ENCODE measurements around the gene CCDC106.

The CCDC106 gene

DNA sequence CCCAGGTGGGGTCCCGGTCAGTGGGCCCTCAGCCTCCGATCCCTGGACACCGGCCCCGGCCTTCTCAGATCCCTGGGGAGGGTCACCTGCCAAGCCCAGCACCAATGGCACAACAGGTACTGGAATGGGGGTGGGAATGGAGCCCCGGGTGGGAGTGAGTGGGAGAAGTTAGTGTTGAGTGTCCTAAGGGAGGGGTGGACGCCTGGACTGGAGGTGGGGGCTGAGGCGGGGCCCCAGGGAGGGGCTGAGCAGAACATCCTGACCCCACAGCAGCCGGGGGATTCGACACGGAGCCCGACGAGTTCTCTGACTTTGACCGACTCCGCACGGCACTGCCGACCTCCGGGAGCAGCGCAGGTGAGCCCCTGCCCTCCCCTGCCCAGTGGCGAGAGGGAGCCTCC is 44.7 kb downstream of the CCDC106 start:
- Histone ChIP-seq H3K36me3 (ENCODE audit: insufficient read depth, low read depth, low read length) (peaks cover 68% of the 10 kb centered on the region), H3K9ac (ENCODE audit: low read depth, low read length) (no peak overlapping the region), H3K9me3 (ENCODE audit: insufficient read depth, low read depth, low read length) (no peaks in the 10 kb centered on the region), H3K4me3 (ENCODE audit: low read length) (no peak overlapping the region), H3K4me1 (ENCODE audit: insufficient read depth, low read length) (no peaks in the 10 kb centered on the region), H3K27me3 (ENCODE audit: insufficient read depth, low read length) (no peaks in the 10 kb centered on the region), H3K27ac (ENCODE audit: low read length) (no peak overlapping the region)

DNA sequence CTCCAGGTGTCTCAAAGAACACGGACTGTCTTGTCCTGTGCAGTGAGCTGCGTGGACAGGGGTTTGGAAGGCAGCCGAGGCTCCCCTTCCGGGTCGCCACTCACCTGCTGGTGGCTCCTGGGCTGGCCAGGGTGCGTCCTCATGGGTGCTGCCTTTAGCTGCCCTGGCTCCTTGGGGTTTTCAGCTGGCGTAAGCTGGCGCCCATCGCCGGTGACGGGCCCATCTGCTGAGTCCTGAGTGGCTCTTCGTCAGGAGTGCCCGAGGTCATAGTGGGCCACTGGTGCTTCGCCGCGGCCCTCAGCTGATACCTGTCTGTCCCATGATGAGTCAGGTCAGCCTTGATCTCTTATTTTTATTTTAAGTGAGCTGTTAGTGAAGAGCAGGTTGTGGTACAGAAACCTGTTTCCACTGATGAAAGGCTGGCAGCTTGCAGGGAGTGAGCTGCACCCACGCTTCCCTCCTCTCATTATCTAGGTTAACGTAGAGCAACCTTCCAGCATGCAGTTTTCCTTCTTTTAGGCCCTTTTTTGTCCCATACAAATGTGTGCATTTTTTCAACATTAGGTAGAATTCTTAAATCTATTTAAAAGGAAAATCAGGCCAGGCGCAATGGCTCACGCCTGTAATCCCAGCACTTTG is 45.4 kb downstream of the CCDC106 start:
- no peaks in the 10 kb centered on the region for H3K9me3 ChIP-seq (ENCODE audit: insufficient read depth, low read depth, low read length)
- H3K36me3 ChIP-seq (ENCODE audit: insufficient read depth, low read depth, low read length), result peaks cover 70% of the 10 kb centered on the region

DNA sequence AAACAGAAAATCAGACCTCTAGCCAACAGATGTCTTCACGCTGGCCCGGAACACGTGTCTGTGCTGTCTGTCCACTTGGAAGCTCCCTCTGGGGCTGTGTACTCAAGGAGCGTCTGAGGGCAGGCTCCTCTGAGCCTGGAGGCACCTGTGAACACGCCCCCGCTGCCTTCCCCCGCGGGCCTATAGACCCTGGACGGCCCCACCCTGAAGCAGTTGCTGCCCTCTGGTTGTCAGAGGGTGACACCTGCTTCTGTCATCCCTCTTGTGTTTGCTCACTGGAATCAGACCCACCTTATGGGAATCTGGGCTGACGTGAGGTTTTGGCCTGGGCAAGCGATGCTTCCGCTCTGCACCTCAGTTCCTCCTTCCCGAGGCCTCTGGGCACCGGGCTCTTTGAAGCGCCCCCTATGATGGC is 46.2 kb downstream of the CCDC106 start:
- H3K9ac ChIP-seq (ENCODE audit: low read depth, low read length), result no peak overlapping the region
- H3K27me3 ChIP-seq (ENCODE audit: insufficient read depth, low read length), result no peaks in the 10 kb centered on the region
- no peaks in the 10 kb centered on the region for H3K9me3 ChIP-seq (ENCODE audit: insufficient read depth, low read depth, low read length)
- no peak overlapping the region for H3K4me3 ChIP-seq (ENCODE audit: low read length)
- H3K27ac ChIP-seq (ENCODE audit: low read length), result no peak overlapping the region
- no peaks in the 10 kb centered on the region for H3K4me1 ChIP-seq (ENCODE audit: insufficient read depth, low read length)
- peaks cover 67% of the 10 kb centered on the region for H3K36me3 ChIP-seq (ENCODE audit: insufficient read depth, low read depth, low read length)

More for the DNA sequence above, 45.4 kb downstream of the CCDC106 start:
- no peaks in the 10 kb centered on the region for H3K4me1 ChIP-seq (ENCODE audit: insufficient read depth, low read length)
- no peak overlapping the region for H3K27ac ChIP-seq (ENCODE audit: low read length)
- no peak overlapping the region for H3K9ac ChIP-seq (ENCODE audit: low read depth, low read length)
- H3K27me3 ChIP-seq (ENCODE audit: insufficient read depth, low read length), result no peaks in the 10 kb centered on the region
- H3K4me3 ChIP-seq (ENCODE audit: low read length), result no peak overlapping the region

DNA sequence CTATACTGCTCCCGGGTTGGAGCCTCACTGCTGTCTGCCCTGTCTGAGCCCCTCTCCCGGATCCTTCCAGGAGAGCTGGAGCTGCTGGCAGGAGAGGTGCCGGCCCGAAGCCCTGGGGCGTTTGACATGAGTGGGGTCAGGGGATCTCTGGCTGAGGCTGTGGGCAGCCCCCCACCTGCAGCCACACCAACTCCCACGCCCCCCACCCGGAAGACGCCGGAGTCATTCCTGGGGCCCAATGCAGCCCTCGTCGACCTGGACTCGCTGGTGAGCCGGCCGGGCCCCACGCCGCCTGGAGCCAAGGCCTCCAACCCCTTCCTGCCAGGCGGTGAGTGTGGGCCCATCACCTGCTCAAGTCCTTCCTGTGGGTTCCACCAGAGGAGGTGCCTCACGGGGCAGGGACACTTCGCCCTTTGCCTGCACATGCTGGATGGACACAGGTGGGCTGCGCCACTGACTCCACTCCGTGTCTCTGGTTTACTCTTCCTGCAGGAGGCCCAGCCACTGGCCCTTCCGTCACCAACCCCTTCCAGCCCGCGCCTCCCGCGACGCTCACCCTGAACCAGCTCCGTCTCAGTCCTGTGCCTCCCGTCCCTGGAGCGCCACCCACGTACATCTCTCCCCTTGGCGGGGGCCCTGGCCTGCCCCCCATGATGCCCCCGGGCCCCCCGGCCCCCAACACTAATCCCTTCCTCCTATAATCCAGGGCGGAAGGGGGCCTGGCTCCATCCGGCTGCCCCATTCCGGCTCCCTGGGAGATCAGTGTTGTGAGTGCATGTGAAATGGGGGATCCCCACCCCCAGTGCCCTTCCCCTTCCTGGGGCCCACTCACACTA is 46.9 kb downstream of the CCDC106 start:
- Histone ChIP-seq H3K4me1 (ENCODE audit: insufficient read depth, low read length) (no peaks in the 10 kb centered on the region), H3K36me3 (ENCODE audit: insufficient read depth, low read depth, low read length) (peaks cover 62% of the 10 kb centered on the region), H3K4me3 (ENCODE audit: low read length) (no peak overlapping the region), H3K9ac (ENCODE audit: low read depth, low read length) (no peak overlapping the region), H3K9me3 (ENCODE audit: insufficient read depth, low read depth, low read length) (no peaks in the 10 kb centered on the region), H3K27ac (ENCODE audit: low read length) (no peak overlapping the region), H3K27me3 (ENCODE audit: insufficient read depth, low read length) (no peaks in the 10 kb centered on the region)

DNA sequence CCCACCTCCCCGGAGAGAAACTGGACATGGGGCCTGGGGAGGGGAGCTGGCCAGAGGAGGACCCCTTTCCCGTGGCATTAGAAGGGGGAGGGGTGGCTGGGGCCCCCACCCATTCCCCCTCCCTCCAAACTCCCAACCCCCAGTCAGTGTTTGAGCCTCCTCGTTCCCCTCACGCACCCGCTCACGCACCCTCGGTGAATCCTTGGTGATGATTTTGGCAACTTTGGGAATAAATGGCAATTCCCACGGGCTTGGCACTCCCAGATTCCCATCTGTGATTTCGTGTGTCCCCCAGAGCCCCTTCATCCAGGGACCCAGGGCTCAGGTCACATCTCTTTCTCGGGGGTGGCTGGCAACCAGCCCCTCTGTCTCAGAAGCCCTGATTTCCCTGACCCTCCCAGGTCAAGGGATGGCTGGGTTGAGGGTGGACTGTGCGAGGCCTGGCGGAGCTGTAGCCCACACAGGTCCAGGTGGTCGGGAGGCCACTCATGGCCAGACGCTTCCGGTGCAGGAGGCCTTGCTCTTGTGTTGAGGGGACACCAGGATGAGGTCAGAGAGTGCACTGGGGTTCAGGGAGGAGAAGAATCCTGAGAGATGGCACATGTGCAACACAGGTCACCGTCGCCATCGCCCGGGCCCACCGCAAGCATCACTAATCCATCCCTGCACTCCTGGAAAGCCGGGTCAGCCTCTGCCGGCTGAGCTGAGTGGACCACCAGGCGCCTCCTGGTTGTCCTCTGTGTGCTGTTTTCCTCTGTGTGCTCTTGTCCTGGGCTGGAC is 47.7 kb downstream of the CCDC106 start:
- Histone ChIP-seq H3K27me3 (ENCODE audit: insufficient read depth, low read length) (no peaks in the 10 kb centered on the region), H3K27ac (ENCODE audit: low read length) (no peak overlapping the region), H3K4me1 (ENCODE audit: insufficient read depth, low read length) (no peaks in the 10 kb centered on the region)

DNA sequence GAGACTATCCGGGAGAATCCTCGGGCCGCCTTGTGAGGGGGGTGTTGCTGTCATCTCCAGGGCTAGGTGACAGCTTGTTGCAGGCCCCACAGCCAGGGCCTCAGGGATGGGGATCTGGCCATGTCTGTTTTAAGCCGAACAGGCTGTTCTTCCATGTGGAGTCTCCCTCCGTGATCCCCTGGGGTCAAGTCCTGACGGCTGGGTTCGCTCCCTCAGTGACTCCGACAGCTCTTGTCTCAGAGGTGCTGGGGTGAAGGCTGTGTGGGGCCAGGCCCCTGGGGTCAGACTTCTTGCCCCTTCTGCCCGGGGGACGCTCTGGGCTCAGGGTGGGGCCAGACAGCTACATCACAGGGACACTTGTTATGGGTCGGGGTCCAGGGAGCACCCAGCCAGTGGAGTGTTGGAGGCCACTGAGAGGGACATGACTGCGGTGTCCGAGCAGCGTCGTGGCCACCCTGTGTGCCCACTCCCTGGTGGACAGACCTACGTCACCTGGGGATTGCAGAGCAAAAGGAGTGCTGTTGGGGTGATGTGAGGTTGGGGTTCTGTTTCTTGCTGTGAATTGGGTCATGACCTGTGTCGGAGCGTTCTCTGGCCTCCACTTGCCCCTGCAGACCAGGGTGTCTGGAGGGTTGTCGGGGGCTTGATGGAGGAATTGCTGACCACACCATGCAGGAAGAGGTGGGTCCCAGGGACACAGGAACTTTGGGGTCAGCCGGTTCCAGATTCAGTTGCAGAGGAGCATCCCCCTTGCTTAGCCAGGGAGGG is 48.5 kb downstream of the CCDC106 start:
- no peaks in the 10 kb centered on the region for H3K4me1 ChIP-seq (ENCODE audit: insufficient read depth, low read length)
- no peak overlapping the region for H3K9ac ChIP-seq (ENCODE audit: low read depth, low read length)
- H3K27ac ChIP-seq (ENCODE audit: low read length), result no peak overlapping the region
- H3K9me3 ChIP-seq (ENCODE audit: insufficient read depth, low read depth, low read length), result no peaks in the 10 kb centered on the region
- H3K27me3 ChIP-seq (ENCODE audit: insufficient read depth, low read length), result no peaks in the 10 kb centered on the region
- peaks cover 52% of the 10 kb centered on the region for H3K36me3 ChIP-seq (ENCODE audit: insufficient read depth, low read depth, low read length)
- H3K4me3 ChIP-seq (ENCODE audit: low read length), result no peak overlapping the region

More for the DNA sequence above, 47.7 kb downstream of the CCDC106 start:
- H3K9me3 ChIP-seq (ENCODE audit: insufficient read depth, low read depth, low read length), result no peaks in the 10 kb centered on the region
- H3K4me3 ChIP-seq (ENCODE audit: low read length), result no peak overlapping the region
- H3K36me3 ChIP-seq (ENCODE audit: insufficient read depth, low read depth, low read length), result peaks cover 54% of the 10 kb centered on the region
- no peak overlapping the region for H3K9ac ChIP-seq (ENCODE audit: low read depth, low read length)

DNA sequence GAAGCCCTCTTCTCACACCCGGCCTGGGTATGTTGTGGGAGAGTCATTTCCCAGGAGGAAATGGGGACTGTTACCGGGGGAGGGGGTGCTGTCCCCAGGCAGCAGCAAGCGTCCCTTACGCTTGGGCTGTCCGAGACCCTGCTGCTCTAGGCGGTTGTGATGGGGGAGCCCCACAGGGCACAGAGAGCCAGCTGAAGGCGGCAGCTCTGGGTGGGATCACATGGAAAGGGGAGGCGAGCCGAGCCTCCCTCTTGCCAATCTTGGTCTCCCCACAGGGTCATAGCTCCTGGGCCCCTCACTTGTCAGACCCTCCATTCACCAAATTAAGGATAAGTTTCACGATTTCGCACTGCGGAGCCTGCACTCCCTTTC is 49.0 kb downstream of the CCDC106 start:
- Histone ChIP-seq H3K4me3 (ENCODE audit: low read length) (no peak overlapping the region), H3K36me3 (ENCODE audit: insufficient read depth, low read depth, low read length) (peaks cover 52% of the 10 kb centered on the region), H3K27ac (ENCODE audit: low read length) (no peak overlapping the region), H3K9me3 (ENCODE audit: insufficient read depth, low read depth, low read length) (no peaks in the 10 kb centered on the region), H3K4me1 (ENCODE audit: insufficient read depth, low read length) (no peaks in the 10 kb centered on the region), H3K9ac (ENCODE audit: low read depth, low read length) (no peak overlapping the region), H3K27me3 (ENCODE audit: insufficient read depth, low read length) (no peaks in the 10 kb centered on the region)

DNA sequence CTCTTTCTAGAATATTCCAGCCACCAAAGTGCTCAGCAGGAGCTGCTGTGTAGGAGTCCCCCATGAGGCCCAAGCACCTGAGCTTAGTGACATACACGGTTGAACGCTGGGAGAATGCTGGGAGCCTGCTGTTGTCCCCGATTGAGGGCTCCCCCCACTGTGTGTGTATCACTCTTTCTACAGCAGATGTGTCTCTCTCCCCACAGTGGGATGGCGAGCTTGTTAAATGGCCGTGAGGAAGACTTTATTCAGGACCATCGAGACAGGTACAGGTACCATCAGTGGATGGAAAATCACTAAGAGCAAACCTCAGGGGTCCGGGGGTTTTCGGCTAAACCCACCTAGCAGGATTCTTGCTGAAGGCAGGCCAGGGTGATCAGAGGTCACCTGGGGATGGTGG is 49.7 kb downstream of the CCDC106 start:
- Histone ChIP-seq H3K9ac (ENCODE audit: low read depth, low read length) (no peak overlapping the region), H3K4me1 (ENCODE audit: insufficient read depth, low read length) (no peaks in the 10 kb centered on the region), H3K36me3 (ENCODE audit: insufficient read depth, low read depth, low read length) (peaks cover 52% of the 10 kb centered on the region), H3K27me3 (ENCODE audit: insufficient read depth, low read length) (no peaks in the 10 kb centered on the region), H3K27ac (ENCODE audit: low read length) (no peak overlapping the region), H3K4me3 (ENCODE audit: low read length) (no peak overlapping the region), H3K9me3 (ENCODE audit: insufficient read depth, low read depth, low read length) (peaks cover 5% of the 10 kb centered on the region; the same call in 1 of the 2 replicates)

DNA sequence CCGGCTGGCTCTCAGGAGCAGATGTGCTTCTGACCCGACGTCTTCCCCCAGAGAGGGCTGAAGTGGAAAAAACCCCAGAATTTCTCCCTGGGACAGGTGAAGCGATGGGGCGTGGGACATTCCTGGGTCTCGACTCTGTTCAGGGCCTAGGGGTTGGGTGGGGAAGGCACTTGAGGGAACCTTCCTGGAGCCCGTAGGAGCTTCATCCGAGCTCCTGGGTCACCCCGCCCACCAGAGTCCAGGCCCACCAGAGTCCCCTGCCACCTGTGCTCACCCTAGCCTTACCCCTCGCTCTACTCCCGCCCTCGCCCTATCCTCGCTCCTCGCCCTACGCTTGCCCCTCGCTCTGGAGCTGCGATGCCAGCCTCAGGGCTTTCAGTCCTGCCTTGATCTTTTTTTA is 50.2 kb downstream of the CCDC106 start:
- no peaks in the 10 kb centered on the region for H3K27me3 ChIP-seq (ENCODE audit: insufficient read depth, low read length)
- H3K4me1 ChIP-seq (ENCODE audit: insufficient read depth, low read length), result no peaks in the 10 kb centered on the region
- no peak overlapping the region for H3K9ac ChIP-seq (ENCODE audit: low read depth, low read length)
- H3K9me3 ChIP-seq (ENCODE audit: insufficient read depth, low read depth, low read length), result peaks cover 5% of the 10 kb centered on the region; the same call in 1 of the 2 replicates
- peaks cover 46% of the 10 kb centered on the region for H3K36me3 ChIP-seq (ENCODE audit: insufficient read depth, low read depth, low read length)
- H3K4me3 ChIP-seq (ENCODE audit: low read length), result no peak overlapping the region
- no peak overlapping the region for H3K27ac ChIP-seq (ENCODE audit: low read length)

DNA sequence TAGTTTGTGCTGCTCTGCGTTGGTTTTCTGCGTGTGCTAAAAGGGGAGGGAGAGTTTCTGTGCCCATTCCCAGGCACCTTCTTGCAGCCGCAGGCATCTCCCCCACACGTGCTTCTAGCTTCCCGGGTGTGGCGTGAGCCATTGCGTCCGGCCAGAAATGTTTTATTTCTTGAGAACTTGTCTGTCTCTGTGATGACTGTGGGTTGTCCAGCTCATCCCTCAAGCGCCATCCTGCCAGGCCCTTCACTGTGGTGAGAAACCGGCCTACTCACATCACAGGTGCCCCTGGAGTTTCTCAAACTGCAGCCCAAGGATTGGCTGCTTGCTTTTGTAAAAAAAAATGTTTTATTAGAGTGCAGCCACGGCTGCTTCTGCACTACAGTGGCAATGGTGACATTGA is 51.2 kb downstream of the CCDC106 start:
- H3K27me3 ChIP-seq (ENCODE audit: insufficient read depth, low read length), result no peaks in the 10 kb centered on the region
- no peak overlapping the region for H3K27ac ChIP-seq (ENCODE audit: low read length)
- H3K36me3 ChIP-seq (ENCODE audit: insufficient read depth, low read depth, low read length), result peaks cover 41% of the 10 kb centered on the region
- no peak overlapping the region for H3K9ac ChIP-seq (ENCODE audit: low read depth, low read length)
- H3K4me1 ChIP-seq (ENCODE audit: insufficient read depth, low read length), result no peaks in the 10 kb centered on the region
- H3K4me3 ChIP-seq (ENCODE audit: low read length), result no peak overlapping the region
- H3K9me3 ChIP-seq (ENCODE audit: insufficient read depth, low read depth, low read length), result peaks cover 14% of the 10 kb centered on the region

DNA sequence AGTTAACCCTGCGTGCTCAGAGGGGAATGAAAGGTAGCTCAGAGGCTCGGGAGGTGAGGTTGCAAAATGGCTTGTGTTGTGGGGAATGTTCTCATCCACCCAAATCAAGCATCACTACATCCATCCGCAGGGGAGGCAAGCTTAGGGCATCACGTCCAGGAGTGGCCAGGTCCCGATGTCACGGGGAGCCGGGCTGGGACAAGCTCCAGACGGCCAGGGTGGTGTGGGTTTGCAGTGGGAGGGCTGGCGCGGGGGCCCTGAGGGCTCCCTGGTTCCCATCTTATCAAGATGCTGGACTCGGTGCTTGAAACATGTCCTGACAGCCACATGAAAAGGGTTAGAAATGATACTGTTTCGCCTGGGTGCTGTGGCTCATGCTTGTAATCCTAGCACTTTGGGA is 52.8 kb downstream of the CCDC106 start:
- Histone ChIP-seq H3K4me3 (ENCODE audit: low read length) (no peak overlapping the region), H3K9ac (ENCODE audit: low read depth, low read length) (no peak overlapping the region), H3K36me3 (ENCODE audit: insufficient read depth, low read depth, low read length) (peaks cover 33% of the 10 kb centered on the region), H3K9me3 (ENCODE audit: insufficient read depth, low read depth, low read length) (peaks cover 27% of the 10 kb centered on the region), H3K27ac (ENCODE audit: low read length) (no peak overlapping the region), H3K27me3 (ENCODE audit: insufficient read depth, low read length) (no peaks in the 10 kb centered on the region), H3K4me1 (ENCODE audit: insufficient read depth, low read length) (no peaks in the 10 kb centered on the region)
